HEK293 (cell line): ENCODE data around the gene SERINC2.

Source experiments
- MYNN ChIP-seq: fragments of 450-650 bp; formaldehyde crosslinking; IDR thresholded peaks from 2 replicates; pipeline ENCODE4 v1.5.1; 2016; ENCODE audit warnings: missing biosample characterization, missing genetic modification characterization, borderline replicate concordance
- ZNF530 ChIP-seq: fragments of 450-650 bp; formaldehyde crosslinking; IDR thresholded peaks from 2 replicates; pipeline ENCODE4 v1.5.1; 2016; ENCODE audit warnings: low read depth, missing biosample characterization, missing genetic modification characterization
- TF ChIP-seq, protein P1 (sequence below): fragments of 450-650 bp; formaldehyde crosslinking; IDR thresholded peaks from 2 replicates; pipeline ENCODE4 v1.5.1; 2016; ENCODE audit warnings: missing biosample characterization, missing genetic modification characterization

DNA sequence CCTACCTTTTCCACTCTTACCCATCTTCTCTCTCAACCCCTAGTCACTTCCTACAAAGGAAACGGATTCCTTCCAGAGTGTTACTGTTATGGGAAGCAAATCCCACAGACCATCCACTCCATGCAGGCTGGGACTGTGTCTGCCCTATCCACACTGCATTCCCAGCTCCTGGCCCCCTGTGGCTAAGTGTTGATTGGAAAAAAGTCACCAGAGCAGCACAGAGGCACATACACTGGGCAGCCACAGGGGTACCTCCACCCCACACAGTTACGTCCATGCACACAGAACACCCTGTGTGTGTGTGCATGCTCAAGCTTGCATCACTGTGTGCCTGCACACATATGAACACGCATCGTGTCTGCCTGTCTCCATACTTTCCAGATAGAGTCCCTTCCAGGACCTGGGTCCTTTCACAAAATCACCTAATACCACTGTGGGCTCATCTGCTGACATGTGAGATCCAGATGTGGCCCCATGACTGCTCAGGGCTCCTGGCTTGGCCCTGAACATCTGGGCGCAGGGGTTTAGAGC lies 4.2 kb upstream of the SERINC2 start:
- TF ChIP-seq, protein P1, sequence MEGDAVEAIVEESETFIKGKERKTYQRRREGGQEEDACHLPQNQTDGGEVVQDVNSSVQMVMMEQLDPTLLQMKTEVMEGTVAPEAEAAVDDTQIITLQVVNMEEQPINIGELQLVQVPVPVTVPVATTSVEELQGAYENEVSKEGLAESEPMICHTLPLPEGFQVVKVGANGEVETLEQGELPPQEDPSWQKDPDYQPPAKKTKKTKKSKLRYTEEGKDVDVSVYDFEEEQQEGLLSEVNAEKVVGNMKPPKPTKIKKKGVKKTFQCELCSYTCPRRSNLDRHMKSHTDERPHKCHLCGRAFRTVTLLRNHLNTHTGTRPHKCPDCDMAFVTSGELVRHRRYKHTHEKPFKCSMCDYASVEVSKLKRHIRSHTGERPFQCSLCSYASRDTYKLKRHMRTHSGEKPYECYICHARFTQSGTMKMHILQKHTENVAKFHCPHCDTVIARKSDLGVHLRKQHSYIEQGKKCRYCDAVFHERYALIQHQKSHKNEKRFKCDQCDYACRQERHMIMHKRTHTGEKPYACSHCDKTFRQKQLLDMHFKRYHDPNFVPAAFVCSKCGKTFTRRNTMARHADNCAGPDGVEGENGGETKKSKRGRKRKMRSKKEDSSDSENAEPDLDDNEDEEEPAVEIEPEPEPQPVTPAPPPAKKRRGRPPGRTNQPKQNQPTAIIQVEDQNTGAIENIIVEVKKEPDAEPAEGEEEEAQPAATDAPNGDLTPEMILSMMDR = 0 out of 2 replicates have a peak, but pooled peaks have one; percentile 7
- TF ChIP-seq MYNN (tag by site-specific recombination) (no peak), ZNF530 (tag by site-specific recombination) (no peak)
